ENCODE data around the gene ARHGAP5.

DNA sequence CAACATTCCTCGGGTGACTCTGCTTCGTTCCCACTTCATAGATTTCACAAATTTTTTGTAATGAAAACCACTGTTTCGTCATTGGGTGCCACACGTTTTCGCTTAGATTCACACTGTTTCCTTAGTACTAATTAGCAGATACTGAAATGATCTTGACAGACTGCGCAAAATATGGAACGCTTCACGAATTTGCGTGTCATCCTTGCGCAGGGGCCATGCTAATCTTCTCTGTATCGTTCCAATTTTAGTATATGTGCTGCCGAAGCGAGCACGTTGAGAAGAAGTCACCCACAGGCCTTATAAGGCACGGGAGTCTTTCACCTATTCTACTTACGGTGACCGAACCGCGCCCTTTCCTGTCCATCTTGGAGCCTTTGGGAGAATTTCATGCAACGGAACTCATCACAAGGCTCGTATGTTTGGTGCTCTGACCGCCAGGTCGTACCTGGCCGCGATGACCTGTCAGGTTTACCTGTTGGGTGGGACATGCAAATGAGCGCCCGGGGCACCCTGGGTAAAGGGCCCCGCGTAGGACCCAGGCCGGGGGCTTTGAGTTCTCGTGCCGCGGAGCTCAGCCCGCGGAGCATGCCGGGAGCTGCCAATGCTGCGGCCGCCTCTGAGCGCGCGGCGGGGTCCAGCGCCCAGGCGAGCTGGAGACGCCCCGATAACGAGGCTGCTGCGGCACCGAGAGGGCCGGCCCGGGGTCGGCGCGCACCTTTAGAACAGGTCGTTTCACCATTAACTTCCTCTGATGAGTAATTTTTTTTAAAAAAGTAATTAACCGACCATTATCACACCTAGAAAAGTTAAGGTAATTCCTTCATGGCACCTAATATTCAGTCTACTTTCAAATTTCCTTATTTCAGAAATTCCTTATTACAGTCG lies 126.1 kb downstream of the ARHGAP5 start, which contains the start of gene RNU6-8:
- TF ChIP-seq, protein P1, sequence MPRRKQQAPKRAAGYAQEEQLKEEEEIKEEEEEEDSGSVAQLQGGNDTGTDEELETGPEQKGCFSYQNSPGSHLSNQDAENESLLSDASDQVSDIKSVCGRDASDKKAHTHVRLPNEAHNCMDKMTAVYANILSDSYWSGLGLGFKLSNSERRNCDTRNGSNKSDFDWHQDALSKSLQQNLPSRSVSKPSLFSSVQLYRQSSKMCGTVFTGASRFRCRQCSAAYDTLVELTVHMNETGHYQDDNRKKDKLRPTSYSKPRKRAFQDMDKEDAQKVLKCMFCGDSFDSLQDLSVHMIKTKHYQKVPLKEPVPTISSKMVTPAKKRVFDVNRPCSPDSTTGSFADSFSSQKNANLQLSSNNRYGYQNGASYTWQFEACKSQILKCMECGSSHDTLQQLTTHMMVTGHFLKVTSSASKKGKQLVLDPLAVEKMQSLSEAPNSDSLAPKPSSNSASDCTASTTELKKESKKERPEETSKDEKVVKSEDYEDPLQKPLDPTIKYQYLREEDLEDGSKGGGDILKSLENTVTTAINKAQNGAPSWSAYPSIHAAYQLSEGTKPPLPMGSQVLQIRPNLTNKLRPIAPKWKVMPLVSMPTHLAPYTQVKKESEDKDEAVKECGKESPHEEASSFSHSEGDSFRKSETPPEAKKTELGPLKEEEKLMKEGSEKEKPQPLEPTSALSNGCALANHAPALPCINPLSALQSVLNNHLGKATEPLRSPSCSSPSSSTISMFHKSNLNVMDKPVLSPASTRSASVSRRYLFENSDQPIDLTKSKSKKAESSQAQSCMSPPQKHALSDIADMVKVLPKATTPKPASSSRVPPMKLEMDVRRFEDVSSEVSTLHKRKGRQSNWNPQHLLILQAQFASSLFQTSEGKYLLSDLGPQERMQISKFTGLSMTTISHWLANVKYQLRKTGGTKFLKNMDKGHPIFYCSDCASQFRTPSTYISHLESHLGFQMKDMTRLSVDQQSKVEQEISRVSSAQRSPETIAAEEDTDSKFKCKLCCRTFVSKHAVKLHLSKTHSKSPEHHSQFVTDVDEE (CRISPR knock-in tag; IDR thresholded peaks at IDR 0.05), result no peak
- TF ChIP-seq BACH2 (CRISPR knock-in tag; IDR thresholded peaks at IDR 0.05; ENCODE audit: borderline replicate concordance), result no peak
- no peak for TF ChIP-seq PPARA (CRISPR knock-in tag; IDR thresholded peaks at IDR 0.05; ENCODE audit: borderline replicate concordance)
- TF ChIP-seq ISL1 (CRISPR knock-in tag; IDR thresholded peaks at IDR 0.05), result no peak
- TF ChIP-seq, protein P2, sequence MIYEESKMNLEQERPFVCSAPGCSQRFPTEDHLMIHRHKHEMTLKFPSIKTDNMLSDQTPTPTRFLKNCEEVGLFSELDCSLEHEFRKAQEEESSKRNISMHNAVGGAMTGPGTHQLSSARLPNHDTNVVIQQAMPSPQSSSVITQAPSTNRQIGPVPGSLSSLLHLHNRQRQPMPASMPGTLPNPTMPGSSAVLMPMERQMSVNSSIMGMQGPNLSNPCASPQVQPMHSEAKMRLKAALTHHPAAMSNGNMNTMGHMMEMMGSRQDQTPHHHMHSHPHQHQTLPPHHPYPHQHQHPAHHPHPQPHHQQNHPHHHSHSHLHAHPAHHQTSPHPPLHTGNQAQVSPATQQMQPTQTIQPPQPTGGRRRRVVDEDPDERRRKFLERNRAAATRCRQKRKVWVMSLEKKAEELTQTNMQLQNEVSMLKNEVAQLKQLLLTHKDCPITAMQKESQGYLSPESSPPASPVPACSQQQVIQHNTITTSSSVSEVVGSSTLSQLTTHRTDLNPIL (CRISPR knock-in tag; IDR thresholded peaks at IDR 0.05; ENCODE audit: low read depth), result no peak
- TF ChIP-seq TCF4 (CRISPR knock-in tag; IDR thresholded peaks at IDR 0.05; ENCODE audit: borderline replicate concordance), result 0 out of 2 replicates have a peak, but pooled peaks have one; percentile 13
- no peak for TF ChIP-seq ZFP30 (CRISPR knock-in tag; IDR thresholded peaks at IDR 0.05)
- no peak for TF ChIP-seq ZNF8 (CRISPR knock-in tag; IDR thresholded peaks at IDR 0.05)
- TF ChIP-seq, protein P3, sequence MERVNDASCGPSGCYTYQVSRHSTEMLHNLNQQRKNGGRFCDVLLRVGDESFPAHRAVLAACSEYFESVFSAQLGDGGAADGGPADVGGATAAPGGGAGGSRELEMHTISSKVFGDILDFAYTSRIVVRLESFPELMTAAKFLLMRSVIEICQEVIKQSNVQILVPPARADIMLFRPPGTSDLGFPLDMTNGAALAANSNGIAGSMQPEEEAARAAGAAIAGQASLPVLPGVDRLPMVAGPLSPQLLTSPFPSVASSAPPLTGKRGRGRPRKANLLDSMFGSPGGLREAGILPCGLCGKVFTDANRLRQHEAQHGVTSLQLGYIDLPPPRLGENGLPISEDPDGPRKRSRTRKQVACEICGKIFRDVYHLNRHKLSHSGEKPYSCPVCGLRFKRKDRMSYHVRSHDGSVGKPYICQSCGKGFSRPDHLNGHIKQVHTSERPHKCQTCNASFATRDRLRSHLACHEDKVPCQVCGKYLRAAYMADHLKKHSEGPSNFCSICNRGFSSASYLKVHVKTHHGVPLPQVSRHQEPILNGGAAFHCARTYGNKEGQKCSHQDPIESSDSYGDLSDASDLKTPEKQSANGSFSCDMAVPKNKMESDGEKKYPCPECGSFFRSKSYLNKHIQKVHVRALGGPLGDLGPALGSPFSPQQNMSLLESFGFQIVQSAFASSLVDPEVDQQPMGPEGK (CRISPR knock-in tag; IDR thresholded peaks at IDR 0.05; ENCODE audit: borderline replicate concordance), result no peak
- no peak for TF ChIP-seq RARB (CRISPR knock-in tag; IDR thresholded peaks at IDR 0.05)
- TF ChIP-seq, protein P4, sequence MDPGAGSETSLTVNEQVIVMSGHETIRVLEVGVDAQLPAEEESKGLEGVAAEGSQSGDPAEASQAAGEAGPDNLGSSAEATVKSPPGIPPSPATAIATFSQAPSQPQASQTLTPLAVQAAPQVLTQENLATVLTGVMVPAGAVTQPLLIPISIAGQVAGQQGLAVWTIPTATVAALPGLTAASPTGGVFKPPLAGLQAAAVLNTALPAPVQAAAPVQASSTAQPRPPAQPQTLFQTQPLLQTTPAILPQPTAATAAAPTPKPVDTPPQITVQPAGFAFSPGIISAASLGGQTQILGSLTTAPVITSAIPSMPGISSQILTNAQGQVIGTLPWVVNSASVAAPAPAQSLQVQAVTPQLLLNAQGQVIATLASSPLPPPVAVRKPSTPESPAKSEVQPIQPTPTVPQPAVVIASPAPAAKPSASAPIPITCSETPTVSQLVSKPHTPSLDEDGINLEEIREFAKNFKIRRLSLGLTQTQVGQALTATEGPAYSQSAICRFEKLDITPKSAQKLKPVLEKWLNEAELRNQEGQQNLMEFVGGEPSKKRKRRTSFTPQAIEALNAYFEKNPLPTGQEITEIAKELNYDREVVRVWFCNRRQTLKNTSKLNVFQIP (CRISPR knock-in tag; IDR thresholded peaks at IDR 0.05; ENCODE audit: borderline replicate concordance, low read depth), result no peak
- TF ChIP-seq, protein P5, sequence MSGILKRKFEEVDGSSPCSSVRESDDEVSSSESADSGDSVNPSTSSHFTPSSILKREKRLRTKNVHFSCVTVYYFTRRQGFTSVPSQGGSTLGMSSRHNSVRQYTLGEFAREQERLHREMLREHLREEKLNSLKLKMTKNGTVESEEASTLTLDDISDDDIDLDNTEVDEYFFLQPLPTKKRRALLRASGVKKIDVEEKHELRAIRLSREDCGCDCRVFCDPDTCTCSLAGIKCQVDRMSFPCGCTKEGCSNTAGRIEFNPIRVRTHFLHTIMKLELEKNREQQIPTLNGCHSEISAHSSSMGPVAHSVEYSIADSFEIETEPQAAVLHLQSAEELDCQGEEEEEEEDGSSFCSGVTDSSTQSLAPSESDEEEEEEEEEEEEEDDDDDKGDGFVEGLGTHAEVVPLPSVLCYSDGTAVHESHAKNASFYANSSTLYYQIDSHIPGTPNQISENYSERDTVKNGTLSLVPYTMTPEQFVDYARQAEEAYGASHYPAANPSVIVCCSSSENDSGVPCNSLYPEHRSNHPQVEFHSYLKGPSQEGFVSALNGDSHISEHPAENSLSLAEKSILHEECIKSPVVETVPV (CRISPR knock-in tag; IDR thresholded peaks at IDR 0.05), result no peak
- no peak for TF ChIP-seq ZNF565 (CRISPR knock-in tag; conservative IDR thresholded peaks at IDR 0.05; ENCODE audit: low read depth)

All from SK-N-SH treated with all-trans-retinoic acid at 6 μM for 48 hours (cell line).